Endodermal cell (in vitro differentiated cells): ENCODE data around the gene FOXA3. TPM values are rescaled to one million over a fixed set of nuclear protein-coding genes. Genes with fewer than 3 reads are reported as not detected.

ENCODE experiments used
- DNase-seq: peaks from one replicate; pipeline ENCODE4 v3.0.0-alpha.2; 2017
- H3K27ac ChIP-seq: 2 replicates; pipeline ENCODE4 v1.5.1; 2013; ENCODE audit warnings: mild to moderate bottlenecking, low read depth, low read length, moderate library complexity
- H3K27me3 ChIP-seq: 2 replicates; pipeline ENCODE4 v1.6.1; 2013; ENCODE audit warnings: mild to moderate bottlenecking, low read length, moderate library complexity; ENCODE audit not compliant: insufficient read depth, control insufficient read depth, poor library complexity, severe bottlenecking
- H3K36me3 ChIP-seq: 2 replicates; pipeline ENCODE4 v1.7.0; 2013; ENCODE audit warnings: mild to moderate bottlenecking, low read length, moderate library complexity; ENCODE audit not compliant: control insufficient read depth, insufficient read depth
- H3K4me1 ChIP-seq: one replicate; pipeline ENCODE4 v1.7.0; 2013; ENCODE audit warnings: low read length; ENCODE audit not compliant: control insufficient read depth, insufficient read depth
- H3K4me3 ChIP-seq: 2 replicates; pipeline ENCODE4 v1.5.1; 2013; ENCODE audit warnings: mild to moderate bottlenecking, low read length, moderate library complexity
- H3K9ac ChIP-seq: 2 replicates; pipeline ENCODE4 v1.6.1; 2013; ENCODE audit warnings: mild to moderate bottlenecking, low read length, moderate library complexity; ENCODE audit not compliant: poor library complexity, severe bottlenecking; ENCODE audit errors: extremely low read depth
- H3K9me3 ChIP-seq: 2 replicates; pipeline ENCODE4 v1.6.1; 2013; ENCODE audit warnings: mild to moderate bottlenecking, low read length, moderate library complexity; ENCODE audit not compliant: control insufficient read depth
- H3K27ac Mint-ChIP-seq: 2 replicates; pipeline ENCODE4 v1.8.0; 2020; ENCODE audit warnings: mixed read lengths
- H3K27me3 Mint-ChIP-seq: 2 replicates; pipeline ENCODE4 v1.8.0; 2021; ENCODE audit warnings: mild to moderate bottlenecking, mixed read lengths; ENCODE audit not compliant: insufficient read depth
- H3K36me3 Mint-ChIP-seq: 2 replicates; pipeline ENCODE4 v1.8.0; 2020; ENCODE audit warnings: low read depth, mixed read lengths
- H3K4me1 Mint-ChIP-seq: 2 replicates; pipeline ENCODE4 v1.8.0; 2020; ENCODE audit warnings: mixed read lengths
- H3K4me3 Mint-ChIP-seq: 2 replicates; pipeline ENCODE4 v1.8.0; 2020; ENCODE audit warnings: mild to moderate bottlenecking, moderate library complexity, mixed read lengths
- H3K9me3 Mint-ChIP-seq: 2 replicates; pipeline ENCODE4 v1.8.0; 2020; ENCODE audit warnings: mild to moderate bottlenecking, mixed read lengths
- CTCF ChIP-seq: fragments of 200-600 bp; sonication (generic); conservative IDR thresholded peaks from 2 replicates; pipeline ENCODE4 v1.5.0; 2021; ENCODE audit warnings: antibody characterized with exemption, mild to moderate bottlenecking
- WGBS, 2 experiments: methylation state at CpG; one replicate each; pipeline versions ENCODE4 v1.1.5 to v1.1.7; 2013; ENCODE audit warnings: missing lambda C conversion rate in 2 of 2, mixed read lengths in 1 of 2; ENCODE audit not compliant: insufficient coverage in 1 of 2, insufficient read length in 1 of 2; 5-methylcytosine and 5-hydroxymethylcytosine counted together
- total RNA-seq, 2 donors: library from RNA; stranded (reverse); fragmentation: NEBNext Ultra II Directional in 1 of 2; extraction: Animal tissue kit (Norgen Biotek cat#: 25700) in 1 of 2; gene quantifications; 2 replicates in 1 of 2; 3 replicates in 1 of 2; pipeline ENCODE4 v1.2.1, GENCODE V29; 2021

Gene FOXA3
- total RNA-seq, 2 donors from 2014 or later = 54.2 to 58.1 TPM

- peak within 1 kb of the TSS; percentile 68 for H3K27ac ChIP-seq
Observed at GRCh38 chr19:45885556-45886426, 21.7 kb downstream of the FOXA3 start, which contains the start of gene IRF2BP1. IRF2BP1 (minus strand) TSS chr19:45886141; CDS start chr19:45885774, 367 bp downstream.

DNA sequence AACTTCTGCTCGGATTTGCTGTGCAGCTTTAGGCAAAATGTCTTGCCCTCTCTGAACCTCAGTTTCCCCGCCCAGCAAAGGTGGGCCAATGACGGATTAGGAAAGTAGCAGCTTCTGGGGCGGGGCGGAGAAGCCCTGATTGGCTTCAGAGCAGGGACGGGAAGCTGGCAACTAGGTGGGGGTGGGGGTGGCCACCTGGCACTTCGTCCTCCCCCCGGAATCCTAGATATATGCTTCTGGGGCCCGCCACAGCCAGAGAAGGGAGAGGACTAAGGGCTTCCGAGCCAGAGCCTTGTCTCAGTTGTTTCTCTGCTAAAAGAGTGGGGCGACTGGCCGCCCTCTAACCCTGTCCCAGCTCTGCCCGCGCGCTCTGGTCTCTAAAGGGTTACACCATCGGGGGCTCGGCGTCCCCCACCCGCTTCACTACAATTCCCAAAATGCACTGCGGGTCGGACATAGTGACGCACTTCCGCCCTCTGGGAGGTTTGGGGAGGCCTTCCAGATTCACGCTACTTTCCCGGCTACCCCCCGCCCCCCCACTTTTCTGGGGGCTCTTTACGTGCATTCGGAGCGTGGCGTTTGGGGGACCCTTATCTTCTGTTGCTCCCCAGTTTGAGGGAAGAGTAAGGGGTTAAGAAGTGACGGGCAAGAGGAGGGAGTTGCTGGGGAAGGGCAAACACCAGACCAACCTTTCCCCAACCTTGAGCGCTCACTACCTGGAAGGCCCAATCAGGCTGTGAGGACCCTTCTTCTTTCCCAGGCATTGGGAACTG is 22.5 kb downstream of the FOXA3 start:
- H3K4me3 ChIP-seq = peak overlapping the region; percentile 90
- peak overlapping the region; percentile 81 for H3K4me3 Mint-ChIP-seq
- no peak for TF ChIP-seq CTCF
- H3K27me3 Mint-ChIP-seq = no peaks in the 10 kb centered on the region
- peaks cover 3% of the 10 kb centered on the region for H3K4me1 ChIP-seq
- H3K36me3 Mint-ChIP-seq = peaks cover 4% of the 10 kb centered on the region
- no peaks in the 10 kb centered on the region for H3K9me3 ChIP-seq
- peaks cover 11% of the 10 kb centered on the region for H3K4me1 Mint-ChIP-seq
- DNase-seq = peak; percentile 96
- 1 to 11% methylated on average over 9 to 32 of the region's 32 CpGs for WGBS, 2 experiments
- peak overlapping the region; percentile 99 for H3K27ac Mint-ChIP-seq
- H3K9me3 Mint-ChIP-seq = no peaks in the 10 kb centered on the region
- H3K9ac ChIP-seq = peak overlapping the region; percentile 81
- H3K27ac ChIP-seq = peak overlapping the region; percentile 68
- no peaks in the 10 kb centered on the region for H3K27me3 ChIP-seq
- H3K36me3 ChIP-seq = peaks cover 3% of the 10 kb centered on the region

More at GRCh38 chr19:45885556-45886426, 21.7 kb downstream of the FOXA3 start, which contains the start of gene IRF2BP1:
- Mint-ChIP-seq H3K27ac (peak within 1 kb of the TSS; percentile 99), H3K36me3 (peaks cover 4% of the 10 kb centered on the region), H3K9me3 (no peaks in the 10 kb centered on the region), H3K4me3 (peak within 1 kb of the TSS; percentile 81), H3K4me1 (peaks cover 20% of the 10 kb centered on the region), H3K27me3 (no peaks in the 10 kb centered on the region)
- 1 to 2% methylated on average over 9 to 107 of the region's 107 CpGs for WGBS, 2 experiments
- Histone ChIP-seq H3K27me3 (no peaks in the 10 kb centered on the region), H3K4me3 (peak within 1 kb of the TSS; percentile 90), H3K4me1 (peaks cover 6% of the 10 kb centered on the region), H3K9me3 (no peaks in the 10 kb centered on the region), H3K9ac (peak within 1 kb of the TSS; percentile 81), H3K36me3 (peaks cover 3% of the 10 kb centered on the region)
- no peak for TF ChIP-seq CTCF
- DNase-seq = peak; percentile 97

DNA sequence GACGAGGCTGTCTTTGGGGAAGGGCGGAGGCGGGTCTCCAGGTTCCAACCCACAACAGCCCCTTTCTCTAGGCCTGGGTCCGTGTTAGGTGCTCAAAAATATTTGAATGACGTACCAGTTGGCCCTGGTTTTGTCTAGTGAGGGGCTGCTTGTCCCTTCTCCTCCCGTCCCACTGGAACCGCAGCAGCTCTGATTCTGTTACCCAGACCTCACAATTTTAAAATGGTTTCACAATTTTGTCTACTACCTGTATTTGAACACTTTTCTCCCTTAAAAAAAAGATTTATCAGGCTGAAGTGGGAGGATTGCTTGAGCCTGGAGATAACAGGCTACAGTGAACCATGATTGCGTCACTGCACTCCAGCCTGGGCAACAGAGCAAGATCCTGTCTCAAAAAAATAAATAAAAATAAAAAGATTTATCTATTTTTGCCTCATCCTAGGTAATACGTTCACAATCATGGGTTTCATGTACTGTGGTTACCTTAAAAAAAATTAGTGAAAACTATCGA is 23.1 kb downstream of the FOXA3 start:
- WGBS, 2 experiments = 65 to 68% methylated on average over 8 to 10 of the region's 10 CpGs
- no peak for DNase-seq

More for the DNA sequence above, 23.1 kb downstream of the FOXA3 start:
- Histone ChIP-seq H3K9ac (peak overlapping the region; percentile 81), H3K27ac (peak overlapping the region; percentile 64), H3K9me3 (no peaks in the 10 kb centered on the region), H3K4me1 (peaks cover 3% of the 10 kb centered on the region), H3K4me3 (peak overlapping the region; percentile 90), H3K27me3 (no peaks in the 10 kb centered on the region), H3K36me3 (peaks cover 3% of the 10 kb centered on the region)
- H3K36me3 Mint-ChIP-seq = peaks cover 4% of the 10 kb centered on the region
- H3K9me3 Mint-ChIP-seq = no peaks in the 10 kb centered on the region
- TF ChIP-seq CTCF = no peak
- peak overlapping the region; percentile 99 for H3K27ac Mint-ChIP-seq
- peak overlapping the region; percentile 81 for H3K4me3 Mint-ChIP-seq
- H3K27me3 Mint-ChIP-seq = no peaks in the 10 kb centered on the region
- H3K4me1 Mint-ChIP-seq = peaks cover 8% of the 10 kb centered on the region
